ENCODE measurements around the gene ZNF579. TPM values are rescaled to one million over a fixed set of nuclear protein-coding genes. Genes with fewer than 3 reads are reported as not detected.

The ZNF579 gene
- polyA plus RNA-seq, 6 donors from 2014 or later: 0.13 to 0.85 (median 0.40) TPM

- H3K9me3 Mint-ChIP-seq: peaks cover 0 to 11% (median 0%) of the 10 kb centered on the region in 7 donors
- peaks cover 11 to 27% (median 24%) of the 10 kb centered on the region in 3 donors for H3K4me1 Mint-ChIP-seq
- peak overlapping the region in 1 of 8 donors; percentile 76 for H3K4me3 Mint-ChIP-seq
- ATAC-seq (ENCODE audit: low read depth in 2 of 2): no peak
- H3K27ac Mint-ChIP-seq: peak overlapping the region in 3 of 6 donors; percentile 39 to 85 (median 50)
- no peak for DNase-seq
- peaks cover 22 to 29% of the 10 kb centered on the region in 2 donors for H3K36me3 Mint-ChIP-seq
- H3K27me3 Mint-ChIP-seq: no peaks in the 10 kb centered on the region
These were observed 16.9 kb upstream of the ZNF579 start for GRCh38 chr19:55597501-55597921.

DNA sequence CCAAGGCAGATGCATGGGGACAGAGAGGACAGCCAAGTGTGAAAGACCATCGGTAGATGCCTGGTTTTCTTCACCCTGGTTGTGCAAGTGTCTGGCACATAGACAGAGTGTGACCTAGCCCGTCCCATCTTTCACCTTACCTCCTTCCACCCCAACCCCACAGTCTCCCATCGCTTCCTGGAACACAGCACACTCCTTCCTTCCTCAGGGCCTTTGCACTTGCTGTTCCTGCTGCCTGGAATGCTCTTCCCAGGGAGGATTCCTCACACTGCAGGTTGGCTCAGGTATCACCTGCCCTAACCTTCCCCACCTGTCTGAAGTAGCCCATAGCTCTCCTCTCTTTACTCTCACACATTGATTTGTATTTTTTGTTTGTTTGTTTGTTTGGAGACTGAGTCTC lies 15.7 kb upstream of the ZNF579 start:
- peak overlapping the region in 1 of 6 donors; percentile 79 for H3K27ac Mint-ChIP-seq
- no peak for ATAC-seq (ENCODE audit: low read depth in 2 of 2)
- no peak for DNase-seq
- H3K36me3 Mint-ChIP-seq: peaks cover 22 to 29% of the 10 kb centered on the region in 2 donors
- no peaks in the 10 kb centered on the region for H3K27me3 Mint-ChIP-seq
- peaks cover 0 to 11% (median 0%) of the 10 kb centered on the region in 7 donors for H3K9me3 Mint-ChIP-seq
- H3K4me1 Mint-ChIP-seq: peaks cover 11 to 23% (median 14%) of the 10 kb centered on the region in 3 donors
- peak overlapping the region in 2 of 8 donors; percentile 3 to 29 for H3K4me3 Mint-ChIP-seq

- Mint-ChIP-seq H3K27ac (peak overlapping the region in 3 of 6 donors; percentile 8 to 66 (median 44)), H3K36me3 (peaks cover 22 to 29% of the 10 kb centered on the region in 2 donors), H3K4me3 (peak overlapping the region in 1 of 8 donors; percentile 3), H3K9me3 (peaks cover 0 to 11% (median 0%) of the 10 kb centered on the region in 7 donors), H3K27me3 (no peaks in the 10 kb centered on the region), H3K4me1 (peaks cover 6 to 18% (median 8%) of the 10 kb centered on the region in 3 donors)
- DNase-seq: no peak
- ATAC-seq (ENCODE audit: low read depth in 2 of 2): no peak
These were observed 14.4 kb upstream of the ZNF579 start for GRCh38 chr19:55594996-55595545.

DNA sequence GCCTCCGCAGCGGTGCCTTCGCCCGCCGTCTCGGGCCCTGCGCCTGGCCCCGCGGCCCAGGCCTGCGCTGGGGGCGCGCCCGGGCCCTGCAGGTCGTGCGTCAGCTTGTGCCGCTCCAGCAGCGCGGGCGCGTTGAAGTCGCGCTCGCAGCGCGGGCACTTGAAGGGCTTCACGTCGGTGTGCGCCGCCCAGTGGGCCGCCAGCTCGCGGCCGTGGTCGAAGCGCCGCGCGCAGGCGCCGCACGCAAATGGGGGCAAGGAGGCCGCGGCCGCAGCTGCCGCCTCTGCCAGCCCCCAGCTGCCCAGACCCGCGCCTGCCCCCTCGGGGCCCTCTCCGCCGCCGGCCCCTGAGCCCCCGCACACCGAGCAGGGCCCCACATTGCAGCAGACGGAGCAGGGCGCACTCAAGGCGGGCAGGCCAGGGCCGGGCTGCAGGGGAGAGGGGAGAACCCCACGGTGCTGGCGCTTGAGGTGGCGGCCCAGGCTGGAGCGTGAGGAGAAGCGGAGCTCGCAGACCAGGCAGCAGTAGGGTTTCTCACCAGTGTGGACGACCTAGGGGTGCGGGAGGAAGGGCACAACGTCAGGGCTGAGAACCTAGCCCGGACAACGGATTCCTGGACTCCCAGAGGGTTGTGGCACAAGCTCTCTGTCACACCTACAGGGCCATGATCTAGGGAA lies 12.6 kb upstream of the ZNF579 start:
- H3K27ac Mint-ChIP-seq: no peak overlapping the region
- H3K36me3 Mint-ChIP-seq: peaks cover 22 to 29% of the 10 kb centered on the region in 2 donors
- no peak for DNase-seq
- H3K27me3 Mint-ChIP-seq: no peaks in the 10 kb centered on the region
- peaks cover 0 to 12% (median 3%) of the 10 kb centered on the region in 3 donors for H3K4me1 Mint-ChIP-seq
- H3K4me3 Mint-ChIP-seq: no peak overlapping the region
- no peak for ATAC-seq (ENCODE audit: low read depth in 2 of 2)
- H3K9me3 Mint-ChIP-seq: peaks cover 0 to 7% (median 0%) of the 10 kb centered on the region in 7 donors

DNA sequence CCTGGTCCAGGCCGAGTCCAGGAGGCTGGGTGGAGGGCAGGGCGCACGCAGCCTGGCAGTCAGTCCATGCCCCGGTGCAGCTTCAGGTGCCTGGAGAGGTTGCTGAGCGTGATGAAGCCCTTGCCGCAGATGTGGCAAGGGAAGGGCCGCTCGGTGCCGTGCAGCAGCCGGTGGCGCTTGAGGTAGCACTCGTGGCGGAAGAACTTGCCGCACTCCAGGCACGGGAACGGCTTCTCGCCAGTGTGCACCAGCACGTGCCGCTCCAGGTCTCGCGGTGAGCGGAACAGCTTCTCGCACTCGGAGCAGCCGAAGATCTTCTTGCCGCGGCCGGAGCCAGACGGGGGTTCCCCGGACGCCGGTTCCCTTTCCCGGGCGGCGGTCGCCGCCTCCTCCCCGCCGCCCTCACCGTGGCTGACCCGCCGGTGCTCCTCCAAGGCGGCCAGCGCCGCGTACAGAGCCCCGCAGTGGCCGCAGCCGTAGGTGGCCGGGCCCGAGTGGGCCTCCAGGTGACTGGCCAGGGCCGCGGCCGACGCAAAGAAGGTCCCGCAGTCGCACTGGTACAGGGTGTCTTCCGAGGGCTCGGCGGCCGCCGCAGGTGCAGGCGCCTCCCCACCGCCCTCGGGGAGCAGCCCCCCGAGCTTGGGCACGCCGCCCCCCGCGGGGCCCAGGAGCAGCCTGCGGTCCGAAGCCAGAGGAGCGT lies 11.9 kb upstream of the ZNF579 start:
- Mint-ChIP-seq H3K4me1 (peaks cover 0 to 10% (median 3%) of the 10 kb centered on the region in 3 donors), H3K27ac (no peak overlapping the region), H3K27me3 (no peaks in the 10 kb centered on the region), H3K36me3 (peaks cover 22 to 29% of the 10 kb centered on the region in 2 donors), H3K4me3 (no peak overlapping the region), H3K9me3 (peaks cover 0 to 7% (median 0%) of the 10 kb centered on the region in 7 donors)
- ATAC-seq (ENCODE audit: low read depth in 2 of 2) (no peak), DNase-seq (no peak)

DNA sequence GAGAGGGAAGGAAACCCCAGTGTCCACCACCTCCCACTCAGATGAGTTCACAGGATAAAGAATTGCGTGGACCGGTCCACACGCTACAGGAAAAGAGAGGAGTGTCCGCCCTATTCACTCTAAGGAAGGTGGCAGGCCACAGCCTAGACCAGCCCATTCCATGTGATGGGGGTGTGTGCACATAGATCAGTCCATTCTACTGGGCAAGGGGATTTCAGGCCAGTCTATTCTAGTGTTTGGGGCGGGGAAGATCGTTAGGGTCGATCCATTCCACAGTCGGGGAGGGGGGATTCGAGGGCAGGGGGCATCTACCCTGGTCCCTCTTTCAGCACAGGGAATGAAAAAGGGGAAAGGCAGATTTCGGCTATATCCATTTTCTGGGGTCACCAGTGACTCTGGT lies 10.9 kb upstream of the ZNF579 start:
- H3K4me1 Mint-ChIP-seq: peaks cover 9 to 17% (median 11%) of the 10 kb centered on the region in 3 donors
- peaks cover 0 to 7% (median 0%) of the 10 kb centered on the region in 7 donors for H3K9me3 Mint-ChIP-seq
- no peak for DNase-seq
- H3K36me3 Mint-ChIP-seq: peaks cover 17 to 21% of the 10 kb centered on the region in 2 donors
- no peak overlapping the region for H3K4me3 Mint-ChIP-seq
- no peak overlapping the region for H3K27ac Mint-ChIP-seq
- ATAC-seq (ENCODE audit: low read depth in 2 of 2): no peak
- H3K27me3 Mint-ChIP-seq: no peaks in the 10 kb centered on the region

DNA sequence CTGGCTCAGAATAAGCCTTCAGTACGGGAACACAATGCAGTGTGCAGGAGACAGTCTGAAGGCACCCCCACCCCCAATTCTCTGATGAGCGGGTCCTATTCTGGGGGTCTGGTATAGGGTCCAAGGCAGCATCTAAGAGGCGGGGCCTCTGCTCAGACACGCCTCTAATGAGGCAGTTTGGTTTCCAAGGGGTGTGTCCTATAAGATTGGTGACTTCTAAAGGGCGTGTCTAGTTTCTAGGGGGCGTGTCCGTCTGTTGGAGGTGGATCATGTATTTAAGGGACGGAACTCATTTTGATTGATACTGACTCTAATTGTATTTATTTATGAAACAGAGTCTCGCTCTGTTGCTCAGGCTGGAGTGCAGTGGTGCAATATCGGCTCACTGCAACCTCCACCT lies 10.0 kb upstream of the ZNF579 start:
- Mint-ChIP-seq H3K27me3 (no peaks in the 10 kb centered on the region), H3K36me3 (peaks cover 10 to 11% of the 10 kb centered on the region in 2 donors), H3K27ac (no peak overlapping the region), H3K9me3 (peaks cover 0 to 4% (median 0%) of the 10 kb centered on the region in 7 donors), H3K4me3 (peak overlapping the region in 2 of 8 donors; percentile 55 to 80), H3K4me1 (peaks cover 19 to 25% (median 19%) of the 10 kb centered on the region in 3 donors)
- no peak for DNase-seq
- no peak for ATAC-seq (ENCODE audit: low read depth in 2 of 2)

DNA sequence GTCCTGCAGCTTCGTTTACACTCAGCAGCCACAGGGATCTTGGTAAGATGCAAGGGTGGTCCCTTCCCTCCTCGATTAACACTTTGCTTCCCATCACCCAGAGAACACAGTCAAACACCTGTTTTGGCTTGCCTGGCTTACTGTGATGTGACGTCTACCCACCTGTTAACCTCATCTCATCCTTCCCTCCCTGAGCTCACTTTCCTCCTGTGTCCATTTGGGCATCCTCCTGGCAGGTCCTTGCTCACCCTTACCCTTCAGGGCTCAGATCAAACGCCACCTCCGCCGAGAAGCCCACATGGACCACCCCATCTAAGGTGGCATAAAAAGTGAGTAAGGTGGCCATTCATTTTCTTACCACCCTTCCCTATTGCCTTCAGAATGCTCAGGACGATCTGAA lies 9.5 kb upstream of the ZNF579 start:
- H3K4me3 Mint-ChIP-seq: peak overlapping the region in 3 of 8 donors; percentile 2 to 33 (median 12)
- H3K27ac Mint-ChIP-seq: no peak overlapping the region
- DNase-seq (no peak), ATAC-seq (ENCODE audit: low read depth in 2 of 2) (no peak)
- peaks cover 24% of the 10 kb centered on the region in 3 donors for H3K4me1 Mint-ChIP-seq
- no peaks in the 10 kb centered on the region for H3K27me3 Mint-ChIP-seq
- peaks cover 0 to 2% (median 0%) of the 10 kb centered on the region in 7 donors for H3K9me3 Mint-ChIP-seq
- peaks cover 5 to 6% of the 10 kb centered on the region in 2 donors for H3K36me3 Mint-ChIP-seq

DNA sequence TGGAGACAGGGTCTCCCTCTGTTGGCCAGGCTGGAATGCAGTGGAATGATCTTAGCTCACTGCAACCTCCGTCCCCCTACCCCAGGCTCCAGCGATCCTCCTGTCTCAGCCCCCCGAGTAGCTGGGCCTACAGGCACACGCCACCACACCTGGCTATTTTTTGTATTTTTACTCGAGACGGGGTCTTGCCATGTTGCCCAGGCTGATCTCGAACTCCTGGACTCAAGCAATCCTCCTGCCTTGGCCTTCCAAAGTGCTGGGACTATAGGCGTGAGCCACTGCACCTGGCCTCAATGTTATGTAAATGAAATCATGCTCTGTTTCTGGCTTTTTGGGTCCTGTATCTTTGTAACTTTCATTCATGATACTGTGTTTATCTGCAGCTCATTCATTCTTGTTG lies 8.1 kb upstream of the ZNF579 start:
- Mint-ChIP-seq H3K9me3 (no peaks in the 10 kb centered on the region), H3K27ac (no peak overlapping the region), H3K36me3 (no peaks in the 10 kb centered on the region), H3K27me3 (no peaks in the 10 kb centered on the region), H3K4me1 (peaks cover 22 to 25% (median 24%) of the 10 kb centered on the region in 3 donors), H3K4me3 (peak overlapping the region in 3 of 8 donors; percentile 8 to 66 (median 33))
- ATAC-seq (ENCODE audit: low read depth in 2 of 2): no peak
- no peak for DNase-seq

DNA sequence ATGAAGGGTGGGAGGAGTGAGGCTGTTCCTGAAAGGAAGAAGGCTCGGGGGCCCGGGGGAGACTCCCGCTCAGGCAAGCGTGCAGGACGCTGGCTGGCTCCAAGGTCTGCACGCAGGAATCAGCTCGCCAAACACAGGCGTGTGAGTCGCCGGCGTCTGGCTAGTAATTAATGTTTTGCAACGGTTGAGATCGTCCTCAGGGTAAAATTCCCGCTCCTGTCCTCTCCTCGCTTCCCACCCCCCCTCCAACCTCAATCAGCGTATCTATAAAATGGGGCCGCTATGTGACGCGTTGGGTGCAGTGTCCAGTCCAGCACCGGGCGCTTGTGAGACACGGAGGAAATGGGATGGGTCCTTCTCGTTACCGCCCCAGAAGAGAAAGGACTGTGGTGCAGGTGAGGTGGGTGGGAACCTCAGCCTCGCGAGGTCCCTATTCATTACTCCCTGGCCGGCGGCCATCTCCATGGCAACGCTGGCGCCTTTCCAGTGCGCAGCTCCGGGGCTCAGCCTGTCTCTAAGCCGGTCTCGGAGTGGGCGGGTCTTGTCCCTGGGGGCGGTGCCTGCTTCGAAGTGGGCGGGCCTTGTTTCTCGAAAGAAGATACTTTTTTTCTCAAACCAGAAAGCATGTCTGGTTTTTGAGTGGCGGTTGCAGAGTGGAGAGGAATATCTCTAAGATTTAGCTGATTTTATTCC lies 6.5 kb upstream of the ZNF579 start:
- H3K4me3 Mint-ChIP-seq: peak overlapping the region; percentile 61 to 94 (median 90)
- H3K27me3 Mint-ChIP-seq: no peaks in the 10 kb centered on the region
- H3K27ac Mint-ChIP-seq: peak overlapping the region in 5 of 6 donors; percentile 47 to 87 (median 59)
- peaks cover 23 to 27% (median 24%) of the 10 kb centered on the region in 3 donors for H3K4me1 Mint-ChIP-seq
- no peaks in the 10 kb centered on the region for H3K36me3 Mint-ChIP-seq
- DNase-seq: peak; percentile 88
- H3K9me3 Mint-ChIP-seq: no peaks in the 10 kb centered on the region
- ATAC-seq (ENCODE audit: low read depth in 2 of 2): peak; percentile 99

GRCh38 chr19:55585658-55586339 lies 5.2 kb upstream of the ZNF579 start:
- no peaks in the 10 kb centered on the region for H3K27me3 Mint-ChIP-seq
- H3K9me3 Mint-ChIP-seq: no peaks in the 10 kb centered on the region
- H3K4me1 Mint-ChIP-seq: peaks cover 35 to 40% (median 35%) of the 10 kb centered on the region in 3 donors
- peak; percentile 44 for DNase-seq
- ATAC-seq (ENCODE audit: low read depth in 2 of 2): peak; percentile 15 to 31
- peak overlapping the region in 4 of 6 donors; percentile 59 to 79 (median 64) for H3K27ac Mint-ChIP-seq
- peak overlapping the region; percentile 61 to 94 (median 90) for H3K4me3 Mint-ChIP-seq
- H3K36me3 Mint-ChIP-seq: no peaks in the 10 kb centered on the region

GRCh38 chr19:55584871-55585270 lies 4.2 kb upstream of the ZNF579 start:
- Mint-ChIP-seq H3K9me3 (no peaks in the 10 kb centered on the region), H3K4me1 (peaks cover 39 to 45% (median 42%) of the 10 kb centered on the region in 3 donors), H3K36me3 (no peaks in the 10 kb centered on the region), H3K4me3 (peak overlapping the region in 6 of 8 donors; percentile 59 to 94 (median 84)), H3K27ac (peak overlapping the region in 3 of 6 donors; percentile 59 to 85 (median 75)), H3K27me3 (no peaks in the 10 kb centered on the region)
- DNase-seq (no peak), ATAC-seq (ENCODE audit: low read depth in 2 of 2) (no peak)
